Measurements from ENCODE around the gene CES3.
A peak's percentile ranks its signal among the peaks of the same experiment; 100 is the strongest.
"Not testable (repeated sequence)": the region's sequence is repeated elsewhere in the genome, so short reads cannot be mapped to it uniquely, and the experiment has no call there.

CES3 gene

DNA sequence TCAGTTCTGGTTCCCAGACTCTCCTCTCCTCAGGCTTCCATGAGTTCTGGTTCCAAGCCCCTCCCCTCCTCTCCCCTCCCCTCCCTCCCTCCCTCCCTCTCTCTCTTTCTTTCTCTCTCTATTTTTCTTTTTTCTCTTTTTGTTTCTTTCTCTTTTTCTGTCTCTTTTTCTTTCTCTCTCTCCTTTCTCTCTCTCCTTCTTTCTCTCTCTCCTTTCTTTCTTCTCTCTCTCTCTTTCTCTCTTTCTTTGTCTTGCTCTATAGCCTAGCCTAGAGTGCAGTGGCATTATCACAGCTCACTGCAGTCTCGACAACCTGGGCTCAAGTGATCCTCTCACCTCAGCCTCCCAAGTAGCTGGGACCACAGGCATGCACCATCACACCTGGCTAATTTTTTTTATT is 796 bp upstream of the CES3 start:
- H3K27ac ChIP-seq: no peak overlapping the region
- DNase-seq (ENCODE audit: low read depth, low spot score): no peak

DNA sequence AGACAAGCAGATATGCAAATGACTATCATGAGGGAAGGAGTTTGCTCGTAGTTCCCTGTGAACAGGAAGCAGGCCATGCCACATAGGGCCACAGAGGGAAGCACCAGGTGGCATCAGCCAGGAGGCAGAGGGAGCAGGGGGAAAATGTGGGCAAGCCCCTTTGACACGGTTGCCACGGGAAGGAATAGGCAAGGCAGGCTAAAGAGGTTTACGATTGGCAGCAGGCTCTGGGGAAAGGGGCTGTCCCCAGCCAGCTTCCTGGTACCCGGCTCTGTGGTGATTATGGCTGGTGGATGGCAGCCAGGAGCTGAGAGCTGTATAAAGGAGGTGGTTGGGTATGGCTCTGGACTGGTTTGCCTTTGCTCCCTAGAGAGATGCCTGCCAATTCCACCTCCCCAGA is 848 bp downstream of the CES3 start:
- no peak for DNase-seq (ENCODE audit: low read depth, low spot score)
- no peak overlapping the region for H3K27ac ChIP-seq

DNA sequence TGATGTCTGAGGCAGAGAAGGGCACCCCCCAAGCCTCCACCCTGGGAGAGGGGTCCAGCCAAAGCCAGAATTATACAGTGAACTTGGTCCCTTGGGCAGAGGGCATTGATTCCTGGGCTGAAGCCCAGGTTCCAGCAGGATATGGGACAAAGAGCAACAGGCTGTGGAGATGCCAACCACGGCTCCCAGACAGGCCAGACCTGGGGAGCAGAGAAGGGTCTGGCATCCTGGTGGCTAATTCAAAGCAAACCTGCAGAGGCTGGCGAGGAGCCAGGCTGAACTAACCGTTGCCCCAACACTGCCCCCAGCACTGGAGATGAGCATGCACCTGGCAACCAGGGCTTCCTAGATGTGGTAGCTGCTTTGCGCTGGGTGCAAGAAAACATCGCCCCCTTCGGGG is 3.0 kb downstream of the CES3 start:
- no peak for DNase-seq (ENCODE audit: low read depth, low spot score)
- H3K27ac ChIP-seq: no peak overlapping the region

DNA sequence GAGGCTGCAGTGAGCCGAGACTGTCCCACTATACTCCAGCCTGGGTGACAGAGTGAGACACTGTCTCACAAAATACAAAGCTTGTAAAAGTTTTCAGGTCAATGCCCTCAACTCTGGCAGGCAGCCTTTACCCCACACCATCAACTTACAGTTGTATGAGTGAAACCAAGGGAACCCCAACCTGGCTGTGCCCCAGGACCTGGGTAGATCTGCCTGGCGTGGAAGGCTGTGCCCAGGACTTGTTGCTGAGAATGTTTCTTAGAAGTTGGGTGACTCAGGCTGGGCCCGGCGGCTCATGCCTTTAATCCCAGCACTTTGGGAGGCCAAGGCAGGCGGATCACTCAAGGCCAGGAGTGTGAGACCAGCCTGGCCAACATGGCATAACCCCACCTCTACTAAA is 7.8 kb downstream of the CES3 start:
- no peak for DNase-seq (ENCODE audit: low read depth, low spot score)
- H3K27ac ChIP-seq: no peak overlapping the region

DNA sequence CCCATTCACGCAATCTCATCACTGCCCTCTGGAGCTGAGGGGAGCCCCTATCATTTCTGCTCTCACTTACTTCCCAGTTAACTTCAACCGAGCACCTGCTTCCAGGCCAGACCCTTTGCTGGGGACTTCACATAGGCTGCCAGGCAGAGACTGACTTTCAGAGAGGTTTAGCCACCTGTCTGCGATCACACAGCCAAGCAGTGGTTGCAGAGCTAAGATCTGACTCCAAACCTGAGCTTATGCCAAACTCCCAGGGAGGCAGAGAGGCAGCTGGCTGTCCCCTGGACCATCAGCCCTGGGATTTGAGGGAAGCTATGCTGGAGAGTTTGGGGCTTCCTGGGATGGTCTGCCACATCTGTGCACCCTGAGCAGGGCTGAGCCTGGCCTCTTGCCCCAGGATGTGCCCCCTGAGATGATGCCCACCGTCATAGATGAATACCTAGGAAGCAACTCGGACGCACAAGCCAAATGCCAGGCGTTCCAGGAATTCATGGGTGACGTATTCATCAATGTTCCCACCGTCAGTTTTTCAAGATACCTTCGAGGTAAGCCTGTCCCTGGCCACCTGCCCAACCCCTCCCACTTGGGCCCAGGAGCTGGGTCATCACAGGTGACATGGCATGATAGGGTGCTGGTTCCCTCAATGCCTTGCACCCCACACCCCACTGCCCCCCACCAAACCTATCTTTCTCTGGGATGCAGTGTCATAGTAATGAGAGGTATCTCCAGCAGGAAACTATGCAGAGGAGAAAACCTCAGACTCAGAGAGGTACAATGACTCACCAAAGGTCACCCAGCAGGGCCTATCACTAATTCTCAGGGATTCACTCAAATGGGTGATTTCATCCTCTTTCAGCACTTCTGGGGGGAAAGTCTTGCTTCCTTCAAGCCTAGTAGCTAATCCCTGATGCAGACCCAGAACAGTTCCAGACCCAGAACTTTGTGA is 10.0 kb downstream of the CES3 start:
- DNase-seq (ENCODE audit: low read depth, low spot score): no peak
- H3K27ac ChIP-seq: no peak overlapping the region

DNA sequence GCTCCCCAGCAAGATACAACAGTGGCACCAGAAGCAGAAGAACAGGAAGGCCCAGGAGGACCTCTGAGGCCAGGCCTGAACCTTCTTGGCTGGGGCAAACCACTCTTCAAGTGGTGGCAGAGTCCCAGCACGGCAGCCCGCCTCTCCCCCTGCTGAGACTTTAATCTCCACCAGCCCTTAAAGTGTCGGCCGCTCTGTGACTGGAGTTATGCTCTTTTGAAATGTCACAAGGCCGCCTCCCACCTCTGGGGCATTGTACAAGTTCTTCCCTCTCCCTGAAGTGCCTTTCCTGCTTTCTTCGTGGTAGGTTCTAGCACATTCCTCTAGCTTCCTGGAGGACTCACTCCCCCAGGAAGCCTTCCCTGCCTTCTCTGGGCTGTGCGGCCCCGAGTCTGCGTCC is 11.9 kb downstream of the CES3 start:
- DNase-seq (ENCODE audit: low read depth, low spot score): no peak
- H3K27ac ChIP-seq: no peak overlapping the region

DNA sequence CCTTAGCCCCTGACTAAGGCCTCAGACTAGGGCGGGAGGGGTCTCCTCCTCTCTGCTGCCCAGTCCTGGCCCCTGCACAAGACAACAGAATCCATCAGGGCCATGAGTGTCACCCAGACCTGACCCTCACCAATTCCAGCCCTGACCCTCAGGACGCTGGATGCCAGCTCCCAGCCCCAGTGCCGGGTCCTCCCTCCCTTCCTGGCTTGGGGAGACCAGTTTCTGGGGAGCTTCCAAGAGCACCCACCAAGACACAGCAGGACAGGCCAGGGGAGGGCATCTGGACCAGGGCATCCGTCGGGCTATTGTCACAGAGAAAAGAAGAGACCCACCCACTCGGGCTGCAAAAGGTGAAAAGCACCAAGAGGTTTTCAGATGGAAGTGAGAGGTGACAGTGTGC is 12.7 kb downstream of the CES3 start:
- DNase-seq (ENCODE audit: low read depth, low spot score): no peak
- H3K27ac ChIP-seq: no peak overlapping the region

DNA sequence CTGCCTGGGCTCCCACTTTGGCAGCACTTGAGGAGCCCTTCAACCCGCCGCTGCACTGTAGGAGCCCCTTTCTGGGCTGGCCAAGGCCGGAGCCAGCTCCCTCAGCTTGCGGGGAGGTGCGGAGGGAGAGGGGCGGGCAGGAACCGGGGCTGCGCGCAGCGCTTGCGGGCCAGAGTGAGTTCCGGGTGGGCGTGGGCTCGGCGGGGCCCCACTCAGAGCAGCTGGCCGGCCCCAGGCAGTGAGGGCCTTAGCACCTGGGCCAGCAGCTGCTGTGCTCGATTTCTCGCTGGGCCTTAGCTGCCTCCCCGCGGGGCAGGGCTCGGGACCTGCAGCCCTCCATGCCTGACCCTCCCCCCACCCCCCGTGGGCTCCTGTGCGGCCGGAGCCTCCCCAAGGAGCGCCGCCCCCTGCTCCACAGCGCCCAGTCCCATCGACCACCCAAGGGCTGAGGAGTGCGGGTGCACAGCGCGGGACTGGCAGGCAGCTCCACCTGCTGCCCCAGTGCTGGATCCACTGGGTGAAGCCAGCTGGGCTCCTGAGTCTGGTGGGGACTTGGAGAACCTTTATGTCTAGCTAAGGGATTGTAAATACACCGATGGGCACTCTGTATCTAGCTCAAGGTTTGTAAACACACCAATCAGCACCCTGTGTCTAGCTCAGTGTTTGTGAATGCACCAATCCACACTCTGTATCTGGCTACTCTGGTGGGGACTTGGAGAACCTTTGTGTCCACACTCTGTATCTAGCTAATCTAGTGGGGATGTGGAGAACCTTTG is 13.3 kb downstream of the CES3 start:
- DNase-seq (ENCODE audit: low read depth, low spot score): not testable (repeated sequence)

DNA sequence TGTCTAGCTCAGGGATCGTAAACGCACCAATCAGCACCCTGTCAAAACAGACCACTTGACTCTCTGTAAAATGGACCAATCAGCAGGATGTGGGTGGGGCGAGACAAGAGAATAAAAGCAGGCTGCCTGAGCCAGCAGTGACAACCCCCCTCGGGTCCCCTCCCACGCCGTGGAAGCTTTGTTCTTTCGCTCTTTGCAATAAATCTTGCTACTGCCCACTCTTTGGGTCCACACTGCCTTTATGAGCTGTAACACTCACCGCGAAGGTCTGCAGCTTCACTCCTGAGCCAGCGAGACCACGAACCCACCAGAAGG is 13.8 kb downstream of the CES3 start:
- not testable (repeated sequence) for H3K27ac ChIP-seq; DNase-seq (ENCODE audit: low read depth, low spot score)

More for the DNA sequence above, 13.3 kb downstream of the CES3 start:
- not testable (repeated sequence) for H3K27ac ChIP-seq

DNA sequence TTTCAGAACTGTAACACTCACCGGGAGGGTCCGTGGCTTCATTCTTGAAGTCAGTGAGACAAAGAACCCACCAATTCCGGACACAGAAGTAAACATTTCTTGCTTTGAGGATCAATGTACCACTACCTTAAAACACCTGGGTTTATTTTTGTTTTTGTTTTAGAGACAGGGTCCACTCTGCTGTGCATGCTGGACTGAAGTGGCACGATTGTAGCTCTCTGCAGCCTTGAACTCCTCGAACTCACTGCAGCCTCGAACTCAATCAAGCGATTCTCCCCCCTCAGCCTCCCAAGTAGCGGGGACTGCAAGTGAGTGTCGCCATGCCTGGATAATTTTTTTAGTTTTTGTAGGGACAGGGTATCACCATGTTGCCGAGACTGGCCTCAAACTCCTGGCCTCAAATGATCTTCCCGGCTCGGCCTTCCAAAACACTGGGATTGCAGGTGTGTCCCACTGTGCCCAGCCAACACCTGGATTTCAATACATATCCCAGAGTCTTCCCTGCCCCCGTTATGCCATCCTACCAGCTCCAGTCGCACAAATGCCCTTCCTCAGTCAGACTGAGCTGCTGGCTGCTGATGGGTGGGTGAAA is 14.3 kb downstream of the CES3 start:
- H3K27ac ChIP-seq: no peak overlapping the region
- no peak for DNase-seq (ENCODE audit: low read depth, low spot score)

DNA sequence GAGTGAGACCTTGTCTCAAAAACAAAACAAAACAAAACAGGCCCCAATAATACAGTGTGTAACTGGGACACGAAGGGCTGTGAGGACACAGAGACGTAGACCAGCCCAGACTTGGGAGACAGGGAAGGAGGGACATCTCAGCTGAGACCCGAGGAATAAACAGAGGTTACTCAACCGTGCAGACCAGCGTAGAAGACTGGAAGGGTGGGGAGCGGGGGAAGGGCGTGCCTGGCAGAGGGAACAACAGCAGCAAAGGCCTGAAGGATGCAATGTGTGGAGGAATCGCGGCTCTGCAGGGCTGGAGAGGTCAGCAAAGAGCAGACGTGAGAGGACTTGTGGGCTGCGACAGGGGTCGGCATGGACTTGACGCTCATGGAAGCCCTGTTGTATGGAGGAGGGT is 15.7 kb downstream of the CES3 start:
- no peak for DNase-seq (ENCODE audit: low read depth, low spot score)
- H3K27ac ChIP-seq: no peak overlapping the region

DNA sequence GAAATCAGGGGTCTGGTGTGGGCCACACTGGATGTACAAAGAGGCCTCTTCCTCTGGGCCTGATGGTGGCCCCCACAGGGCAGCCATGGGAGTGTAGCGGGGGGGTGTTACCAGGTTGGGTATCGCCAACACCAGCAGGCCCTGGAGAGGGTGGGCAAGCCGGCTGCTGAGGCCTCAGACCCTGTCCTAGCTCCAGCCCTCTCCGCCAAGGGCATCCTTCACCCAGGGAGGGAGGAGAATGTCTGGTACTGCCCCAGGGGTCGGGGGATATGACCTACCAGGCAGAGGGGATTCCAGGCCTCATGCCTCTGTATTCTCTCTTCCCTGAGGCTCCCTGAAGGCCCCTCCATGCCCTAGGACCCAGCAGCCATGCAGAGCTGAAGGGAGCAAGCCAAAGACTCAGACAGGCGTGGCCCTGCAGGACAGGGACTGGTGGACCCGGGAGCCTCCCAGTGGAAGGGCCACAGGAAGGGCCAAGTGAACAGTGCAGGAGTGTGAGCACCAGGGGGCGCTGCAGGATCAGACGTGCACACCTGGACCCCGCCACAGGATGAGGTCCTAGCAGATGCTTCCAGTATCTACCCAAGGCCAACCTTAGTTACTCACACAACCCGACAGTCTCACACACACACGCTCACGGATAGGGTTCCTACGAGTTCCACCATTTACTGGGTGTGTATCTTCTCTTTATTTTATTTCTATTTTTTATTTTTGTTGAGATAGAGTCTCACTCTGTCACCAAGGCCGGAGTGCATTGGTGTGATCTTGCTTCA is 16.5 kb downstream of the CES3 start:
- peak; percentile 10 for DNase-seq (ENCODE audit: low read depth, low spot score)
- H3K27ac ChIP-seq: no peak overlapping the region

DNA sequence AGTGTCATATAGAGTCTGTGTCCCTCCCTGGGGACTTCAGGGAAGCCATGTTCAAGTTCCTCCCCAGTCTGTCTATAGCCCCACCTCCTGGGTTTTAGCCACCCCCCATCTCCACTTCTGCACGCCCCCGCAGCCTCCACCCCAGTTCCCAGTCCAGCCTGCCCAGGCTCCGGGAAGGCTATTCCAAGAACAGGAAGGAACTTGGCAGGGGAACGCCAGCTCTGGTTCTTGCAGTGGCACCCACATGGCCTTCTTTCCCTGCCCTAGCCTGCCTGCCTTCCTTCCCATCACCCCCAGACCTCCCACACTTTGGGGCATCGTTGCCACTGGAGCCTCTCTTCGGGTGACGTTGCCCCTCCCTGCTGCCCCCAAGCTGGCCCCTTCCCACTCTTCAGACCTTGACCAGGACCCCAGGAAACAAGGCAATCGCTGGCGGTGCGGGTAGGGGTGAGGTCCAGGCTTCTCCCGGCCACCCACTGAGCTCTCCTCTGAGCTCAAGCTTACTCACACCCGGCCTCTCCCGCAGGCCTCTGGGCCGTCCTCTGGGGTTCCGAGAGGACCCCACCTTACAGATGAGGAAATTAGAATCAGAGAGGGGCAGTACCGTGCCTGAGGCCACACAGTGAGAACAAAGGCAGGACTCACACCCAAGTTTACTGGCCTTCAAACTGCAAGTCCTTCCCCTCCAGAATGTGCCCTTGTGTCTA is 18.1 kb downstream of the CES3 start:
- no peak overlapping the region for H3K27ac ChIP-seq
- DNase-seq (ENCODE audit: low read depth, low spot score): no peak

DNA sequence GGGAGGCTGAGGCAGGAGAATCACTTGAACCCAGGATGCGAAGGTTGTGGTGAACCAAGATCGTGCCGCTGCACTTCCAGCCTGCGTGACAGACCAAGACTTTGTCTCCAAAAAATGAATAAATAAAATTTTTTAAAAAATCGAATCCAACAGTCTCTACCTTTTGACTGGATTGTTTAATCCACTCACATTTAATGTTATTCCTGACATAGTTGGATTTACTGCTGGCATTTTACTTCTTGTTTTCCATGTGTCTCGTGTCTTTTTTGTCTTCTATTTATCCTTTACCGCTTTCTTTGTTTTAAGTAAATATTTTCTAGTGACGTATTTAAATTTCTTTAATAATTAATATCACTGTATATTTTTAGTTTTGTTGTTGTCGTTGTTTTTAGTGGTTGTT is 22.0 kb downstream of the CES3 start:
- no peak overlapping the region for H3K27ac ChIP-seq
- no peak for DNase-seq (ENCODE audit: low read depth, low spot score)

DNA sequence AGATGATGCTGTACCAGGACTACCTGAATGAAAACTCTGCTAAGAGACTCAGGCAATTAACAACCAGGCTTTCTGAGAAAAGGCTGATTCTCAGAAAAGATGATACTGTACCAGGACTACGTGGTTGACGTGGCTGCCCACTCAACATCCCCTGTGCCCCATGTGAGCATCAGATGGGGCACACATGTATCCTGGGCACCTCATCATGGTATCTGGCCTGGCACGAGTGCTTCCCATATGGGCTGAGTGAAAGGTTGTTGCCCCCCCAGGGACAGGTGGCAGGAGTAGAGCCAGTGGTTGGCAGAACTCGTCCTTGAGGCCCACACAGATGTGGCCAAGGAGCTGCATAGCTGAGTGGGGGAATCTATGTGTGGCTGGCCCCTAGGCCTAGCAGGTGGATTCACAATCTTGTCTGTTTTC is 23.8 kb downstream of the CES3 start:
- H3K27ac ChIP-seq: no peak overlapping the region
- DNase-seq (ENCODE audit: low read depth, low spot score): no peak

DNA sequence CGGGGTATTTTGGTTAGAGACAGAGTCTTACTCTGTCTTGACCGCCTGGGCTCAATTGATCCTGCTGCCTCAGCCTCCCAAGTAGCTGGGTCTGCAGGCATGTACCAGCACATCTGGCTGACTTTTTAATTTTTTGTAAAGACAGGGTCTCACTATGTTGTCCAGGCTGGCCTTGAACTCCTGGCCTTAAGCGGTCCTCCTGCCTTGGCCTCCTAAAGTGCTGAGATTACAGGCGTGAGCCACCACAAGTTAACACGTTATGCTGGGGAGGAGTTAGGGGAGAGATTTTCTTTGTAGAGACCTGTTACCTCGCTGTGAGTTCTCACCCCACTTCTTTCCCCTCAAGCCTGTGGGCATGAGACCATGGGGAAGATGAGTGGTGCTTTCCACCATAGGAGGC is 25.5 kb downstream of the CES3 start:
- H3K27ac ChIP-seq: no peak overlapping the region

DNA sequence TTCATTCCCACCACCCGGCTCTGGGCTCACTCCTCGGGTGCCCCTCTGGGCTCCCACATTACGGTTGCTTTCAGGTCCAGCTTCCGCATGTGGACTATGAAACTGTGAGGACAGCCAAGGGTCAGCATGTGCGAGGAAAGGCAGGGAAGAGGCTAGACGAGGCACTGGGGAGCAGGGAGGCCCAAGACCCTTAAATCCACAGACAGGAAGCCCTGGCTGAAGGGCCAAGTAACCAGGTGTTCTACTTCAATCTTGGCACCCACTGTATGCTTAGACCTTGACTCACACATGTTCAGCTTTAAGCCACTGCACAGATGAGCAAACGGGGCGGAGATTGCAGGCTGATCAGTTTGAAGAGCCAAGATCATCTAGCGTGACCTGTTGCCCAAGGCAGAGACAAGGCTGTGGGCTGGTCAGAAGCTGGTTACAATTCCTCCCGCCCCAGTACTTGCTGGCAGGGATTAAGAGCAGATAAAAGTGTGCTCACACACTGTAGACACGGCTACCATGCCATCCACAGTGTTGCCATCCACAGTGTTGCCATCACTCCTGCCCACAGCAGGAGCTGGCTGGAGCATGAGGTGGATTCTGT is 27.2 kb downstream of the CES3 start, which contains the start of gene CES4A:
Gene CES4A (plus strand): TSS at position 393 of the 592 bp plus-strand sequence. CDS start 184 bp downstream, at position 577.
- DNase-seq (ENCODE audit: low read depth, low spot score): peak; percentile 49
- no peak within 1 kb of the TSS for H3K27ac ChIP-seq

More for the DNA sequence above, 25.5 kb downstream of the CES3 start:
- no peak for DNase-seq (ENCODE audit: low read depth, low spot score)

DNA sequence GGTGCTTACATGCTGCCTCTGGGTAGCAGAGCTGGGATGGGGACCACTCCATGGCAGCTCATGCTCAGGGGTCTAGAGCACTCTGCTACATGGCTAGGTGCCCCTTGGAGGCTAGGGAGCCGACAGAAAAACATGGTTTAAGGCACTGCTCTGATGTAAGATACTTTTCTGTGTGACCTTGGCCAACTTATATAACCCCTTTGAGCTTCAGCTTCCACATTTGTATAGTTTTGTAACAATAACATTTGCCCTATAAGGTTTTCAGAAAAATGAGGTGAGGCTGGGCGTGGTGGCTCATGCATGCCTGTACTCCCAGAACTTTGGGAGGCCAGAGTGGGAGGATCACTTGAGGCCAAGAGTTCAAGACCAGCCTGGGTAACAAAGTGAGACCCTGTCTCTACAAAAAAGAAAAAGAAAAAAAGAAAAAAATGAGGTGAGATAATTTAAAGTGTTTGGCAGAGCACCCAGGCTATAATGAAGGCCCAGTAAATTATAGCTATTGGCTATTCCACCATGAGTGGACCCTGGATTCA is 30.5 kb downstream of the CES3 start:
- no peak overlapping the region for H3K27ac ChIP-seq
- no peak for DNase-seq (ENCODE audit: low read depth, low spot score)

DNA sequence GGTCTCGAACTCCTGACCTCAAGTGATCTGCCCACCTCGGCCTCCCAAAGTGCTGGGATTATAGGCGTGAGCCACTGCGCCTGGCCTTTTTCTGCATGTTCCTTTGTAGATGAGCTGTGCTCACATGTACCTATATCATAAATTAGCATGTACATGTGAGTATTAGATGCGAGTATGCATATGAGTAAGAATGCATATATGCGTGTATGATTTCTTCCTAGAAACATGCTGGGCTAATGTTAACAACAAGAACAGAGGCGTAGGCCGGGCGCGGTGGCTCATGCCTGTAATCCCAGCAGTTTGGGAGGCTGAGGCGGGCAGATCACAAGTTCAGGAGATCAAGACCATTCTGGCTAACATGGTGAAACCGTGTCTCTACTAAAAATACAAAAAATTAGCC is 32.5 kb downstream of the CES3 start:
- not testable (repeated sequence) for DNase-seq (ENCODE audit: low read depth, low spot score); H3K27ac ChIP-seq
